Fibroblast of villous mesenchyme (primary cell): Measurements from ENCODE around the gene HAGH. TPM values are rescaled to one million over a fixed set of nuclear protein-coding genes. Genes with fewer than 3 reads are reported as not detected.
"Not testable (repeated sequence)": the region's sequence is repeated elsewhere in the genome, so short reads cannot be mapped to it uniquely, and the experiment has no call there.

ENCODE experiments used
- DNase-seq: peaks from one replicate; pipeline ENCODE4 v3.0.0-alpha.2; 2010; ENCODE audit warnings: low read depth
- H3K4me3 ChIP-seq: 2 replicates; pipeline ENCODE4 v1.5.1; 2011; ENCODE audit warnings: low read depth, mild to moderate bottlenecking, low read length
- total RNA-seq: library from RNA; depleted of rRNA; stranded (reverse); fragments of >200 nt; gene quantifications from 2 replicates; pipeline ENCODE4 v1.2.3, GENCODE V29; 2012
- TF ChIP-seq, protein P1 (sequence below): IDR thresholded peaks from 2 replicates; pipeline ENCODE4 v1.5.1; 2012; ENCODE audit warnings: low read depth, mild to moderate bottlenecking, low read length; ENCODE audit not compliant: insufficient read depth

Gene HAGH
- 22.5 and 24.6 TPM in 2 replicates for total RNA-seq

DNA sequence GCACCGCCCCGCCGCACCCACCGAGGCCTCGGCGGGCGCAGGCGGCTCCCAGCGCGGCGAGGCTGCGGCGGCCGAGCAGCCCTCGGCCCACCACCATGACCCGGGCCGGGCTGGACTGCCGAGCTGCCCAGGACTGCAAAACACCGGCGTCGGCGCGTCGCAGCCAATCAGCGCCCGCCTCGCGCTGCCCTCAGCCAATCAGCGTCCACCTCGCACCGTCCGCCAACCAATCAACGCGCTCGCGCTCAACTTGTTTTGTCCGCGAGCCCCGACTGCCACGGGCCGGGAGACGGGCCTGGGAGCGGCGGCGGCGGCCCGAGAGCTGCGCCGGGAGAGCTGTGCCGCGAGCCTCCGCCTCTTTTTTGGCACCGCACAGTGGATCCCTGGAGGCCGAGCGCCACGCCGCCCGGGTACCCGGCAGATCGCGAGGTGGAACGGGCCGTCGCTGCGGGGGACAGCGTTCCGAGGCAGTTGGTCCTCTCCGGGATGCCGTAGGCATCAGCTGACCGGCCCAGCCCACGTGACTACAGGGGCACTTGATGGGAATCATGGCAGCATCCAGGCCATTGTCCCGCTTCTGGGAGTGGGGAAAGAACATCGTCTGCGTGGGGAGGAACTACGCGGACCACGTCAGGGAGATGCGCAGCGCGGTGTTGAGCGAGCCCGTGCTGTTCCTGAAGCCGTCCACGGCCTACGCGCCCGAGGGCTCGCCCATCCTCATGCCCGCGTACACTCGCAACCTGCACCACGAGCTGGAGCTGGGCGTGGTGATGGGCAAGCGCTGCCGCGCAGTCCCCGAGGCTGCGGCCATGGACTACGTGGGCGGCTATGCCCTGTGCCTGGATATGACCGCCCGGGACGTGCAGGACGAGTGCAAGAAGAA lies at the start of gene HAGH, which contains the start of gene FAHD1:
HAGH (minus strand) TSS at position 135 of the 883 bp plus-strand sequence; CDS start at position 97, 38 bp downstream.
FAHD1 (plus strand) TSS at position 516 of the 883 bp plus-strand sequence; CDS start at position 549, 33 bp downstream.
- DNase-seq, result peak; percentile 96

DNA sequence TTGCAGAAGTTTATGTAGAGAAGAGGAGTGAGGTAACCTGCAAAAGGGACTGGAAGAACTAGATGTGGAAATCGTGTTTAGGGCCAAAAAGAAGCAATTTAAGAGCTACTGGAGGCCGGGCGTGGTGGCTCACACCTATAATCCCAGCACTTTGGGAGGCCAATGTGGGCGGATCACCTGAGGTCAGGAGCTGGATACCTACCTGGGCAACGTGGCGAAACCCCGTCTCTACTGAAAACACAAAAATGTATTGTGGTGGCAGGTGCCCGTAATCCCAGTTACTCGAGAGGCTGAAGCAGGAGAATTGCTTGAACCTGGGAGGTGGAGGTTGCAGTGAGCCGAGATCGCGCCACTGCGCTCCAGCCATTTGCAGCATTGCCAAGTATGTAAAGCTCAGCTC lies 49.4 kb upstream of the HAGH start:
- not testable (repeated sequence) for H3K4me3 ChIP-seq, DNase-seq

More for the DNA sequence above, at the start of gene HAGH, which contains the start of gene FAHD1:
- TF ChIP-seq, protein P1, sequence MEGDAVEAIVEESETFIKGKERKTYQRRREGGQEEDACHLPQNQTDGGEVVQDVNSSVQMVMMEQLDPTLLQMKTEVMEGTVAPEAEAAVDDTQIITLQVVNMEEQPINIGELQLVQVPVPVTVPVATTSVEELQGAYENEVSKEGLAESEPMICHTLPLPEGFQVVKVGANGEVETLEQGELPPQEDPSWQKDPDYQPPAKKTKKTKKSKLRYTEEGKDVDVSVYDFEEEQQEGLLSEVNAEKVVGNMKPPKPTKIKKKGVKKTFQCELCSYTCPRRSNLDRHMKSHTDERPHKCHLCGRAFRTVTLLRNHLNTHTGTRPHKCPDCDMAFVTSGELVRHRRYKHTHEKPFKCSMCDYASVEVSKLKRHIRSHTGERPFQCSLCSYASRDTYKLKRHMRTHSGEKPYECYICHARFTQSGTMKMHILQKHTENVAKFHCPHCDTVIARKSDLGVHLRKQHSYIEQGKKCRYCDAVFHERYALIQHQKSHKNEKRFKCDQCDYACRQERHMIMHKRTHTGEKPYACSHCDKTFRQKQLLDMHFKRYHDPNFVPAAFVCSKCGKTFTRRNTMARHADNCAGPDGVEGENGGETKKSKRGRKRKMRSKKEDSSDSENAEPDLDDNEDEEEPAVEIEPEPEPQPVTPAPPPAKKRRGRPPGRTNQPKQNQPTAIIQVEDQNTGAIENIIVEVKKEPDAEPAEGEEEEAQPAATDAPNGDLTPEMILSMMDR, result no peak
- H3K4me3 ChIP-seq, result peak within 1 kb of the TSS; percentile 97

DNA sequence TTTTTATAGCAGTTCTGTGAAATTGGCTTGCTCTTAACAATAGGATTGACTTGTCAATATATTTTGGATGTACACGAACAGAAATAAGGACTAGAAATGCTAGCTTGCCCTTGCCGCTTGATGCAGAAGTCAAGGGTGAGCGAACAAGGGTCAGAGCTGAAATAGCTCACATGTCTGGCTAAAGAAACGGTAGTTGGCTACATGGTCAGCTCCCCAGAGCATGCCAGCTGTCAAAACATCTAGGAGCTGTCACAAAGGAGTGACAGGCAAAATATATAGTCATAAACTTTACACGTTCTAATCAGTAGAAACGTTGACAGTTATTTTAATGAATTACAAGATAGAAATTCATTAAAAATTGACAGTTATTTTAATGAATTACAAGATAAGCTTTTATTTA lies 48.2 kb upstream of the HAGH start:
- no peak overlapping the region for H3K4me3 ChIP-seq
- TF ChIP-seq, protein P1, result no peak
- DNase-seq, result no peak

DNA sequence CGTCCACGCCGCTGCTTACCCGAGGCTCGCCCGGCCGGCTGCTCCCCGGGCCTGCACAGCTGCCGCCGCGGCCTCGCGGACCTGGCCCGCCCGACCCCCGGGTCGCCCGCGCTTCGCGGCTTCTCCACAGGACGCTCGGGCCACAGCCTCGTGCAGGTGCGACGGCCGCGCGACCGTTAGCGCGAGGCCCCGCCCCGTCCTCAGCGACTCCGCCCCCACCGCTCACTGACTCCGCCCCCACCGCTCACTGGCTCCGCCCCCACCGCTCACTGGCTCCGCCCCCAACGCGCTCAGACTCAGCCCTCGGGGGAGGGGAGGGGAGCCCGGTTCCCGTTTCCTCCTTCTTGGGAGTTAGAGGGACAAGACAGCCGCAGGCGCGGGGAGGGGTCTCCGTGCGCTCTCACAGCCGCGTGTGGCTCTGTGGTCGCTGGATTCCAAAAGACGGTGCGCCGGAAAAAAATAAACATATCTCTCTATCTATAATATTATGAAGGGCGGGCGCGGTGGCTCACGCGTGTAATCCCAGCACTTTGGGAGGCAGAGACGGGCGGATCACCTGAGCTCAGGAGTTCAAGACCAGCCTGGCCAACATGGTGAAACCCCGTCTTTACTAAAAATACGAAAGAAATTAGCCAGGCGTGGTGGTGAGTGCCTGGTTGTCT lies 45.5 kb upstream of the HAGH start, which contains the start of gene MEIOB:
MEIOB (minus strand) TSS at position 191 of the 662 bp plus-strand sequence. CDS start 3,989 bp downstream, outside the sequence.
- peak; percentile 38 for DNase-seq
- H3K4me3 ChIP-seq, result peak within 1 kb of the TSS; percentile 47
- TF ChIP-seq, protein P1, result no peak

DNA sequence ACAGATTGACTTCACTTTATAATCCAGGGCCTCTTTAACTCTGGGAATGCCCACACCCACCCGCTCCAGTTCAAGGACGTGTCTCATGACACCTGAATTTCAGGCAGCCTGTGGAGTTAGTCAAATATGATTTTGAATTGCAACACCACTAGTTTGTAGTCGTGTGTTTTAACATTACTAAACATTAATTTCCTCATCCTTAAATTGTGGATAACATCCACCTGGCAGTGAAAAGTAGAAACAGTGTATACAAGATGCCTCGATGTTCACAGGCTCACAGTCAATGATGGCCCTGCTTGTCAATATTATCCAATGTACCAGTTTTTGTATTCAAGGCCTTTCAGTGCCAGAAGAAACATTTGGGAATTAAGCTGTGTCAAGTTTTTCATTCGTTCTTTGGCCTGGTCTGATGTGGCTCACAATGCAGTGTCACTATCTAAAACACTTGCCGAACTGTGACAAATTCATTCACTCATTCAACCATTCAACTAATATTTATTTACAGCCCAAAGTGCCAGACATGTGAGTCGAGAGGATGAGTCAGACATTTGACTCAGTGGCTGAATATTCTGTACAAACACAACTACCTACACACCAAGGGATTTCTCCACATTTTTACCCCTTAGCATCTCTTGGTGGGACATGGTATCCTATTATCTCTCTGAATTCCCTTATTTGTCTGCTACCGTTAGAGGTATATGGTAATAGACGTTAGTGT lies 43.9 kb upstream of the HAGH start:
- DNase-seq, result peak; percentile 44
- no peak overlapping the region for H3K4me3 ChIP-seq
- TF ChIP-seq, protein P1, result no peak

DNA sequence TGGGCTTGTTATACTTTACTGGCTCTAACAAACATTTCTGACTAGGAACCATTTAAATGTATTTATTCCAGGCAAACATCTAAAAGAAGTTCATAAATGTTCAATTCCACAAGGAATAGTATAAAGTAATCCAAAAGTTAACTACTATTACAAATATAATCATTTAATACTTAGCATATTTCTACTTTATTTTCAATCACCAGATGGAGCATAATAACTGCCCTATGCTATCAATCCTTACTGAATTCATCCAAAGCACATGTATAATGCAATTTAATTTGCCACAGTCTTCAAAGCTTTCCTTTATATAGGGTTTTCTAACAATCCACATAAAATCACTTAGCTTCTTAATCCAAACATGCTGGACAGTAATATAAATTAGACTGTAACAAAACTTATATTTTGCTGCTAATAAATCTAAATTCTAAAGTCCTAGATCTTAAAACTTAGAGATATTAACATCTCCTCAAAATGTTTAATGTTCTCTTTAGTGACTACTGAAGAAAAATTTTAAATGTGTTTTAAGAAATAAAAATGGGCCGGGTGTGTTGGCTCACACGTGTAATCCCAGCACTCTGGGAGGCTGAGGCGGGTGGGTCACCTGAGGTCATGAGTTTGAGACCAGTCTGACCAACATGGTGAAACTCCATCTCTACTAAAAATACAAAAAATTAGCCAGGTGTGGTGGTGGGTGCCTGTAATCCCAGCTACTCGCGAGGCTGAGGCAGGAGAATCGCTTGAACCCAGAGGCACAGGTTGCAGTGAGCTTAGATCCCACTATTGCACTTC lies 39.5 kb upstream of the HAGH start:
- no peak overlapping the region for H3K4me3 ChIP-seq
- TF ChIP-seq, protein P1, result no peak
- no peak for DNase-seq
